ENCODE measurements around the gene DNAJC4. TPM values are rescaled to one million over a fixed set of nuclear protein-coding genes. Genes with fewer than 3 reads are reported as not detected.

DNAJC4 gene
- total RNA-seq, 3 donors from 2014 or later = 23.6 to 33.5 (median 32.6) TPM

- TF ChIP-seq POLR2AphosphoS5 (IDR thresholded peaks at IDR 0.05) (peak; percentile 75 to 84 (median 79)), POLR2A (IDR thresholded peaks at IDR 0.05) (no peak)
- TF ChIP-seq, protein P1, sequence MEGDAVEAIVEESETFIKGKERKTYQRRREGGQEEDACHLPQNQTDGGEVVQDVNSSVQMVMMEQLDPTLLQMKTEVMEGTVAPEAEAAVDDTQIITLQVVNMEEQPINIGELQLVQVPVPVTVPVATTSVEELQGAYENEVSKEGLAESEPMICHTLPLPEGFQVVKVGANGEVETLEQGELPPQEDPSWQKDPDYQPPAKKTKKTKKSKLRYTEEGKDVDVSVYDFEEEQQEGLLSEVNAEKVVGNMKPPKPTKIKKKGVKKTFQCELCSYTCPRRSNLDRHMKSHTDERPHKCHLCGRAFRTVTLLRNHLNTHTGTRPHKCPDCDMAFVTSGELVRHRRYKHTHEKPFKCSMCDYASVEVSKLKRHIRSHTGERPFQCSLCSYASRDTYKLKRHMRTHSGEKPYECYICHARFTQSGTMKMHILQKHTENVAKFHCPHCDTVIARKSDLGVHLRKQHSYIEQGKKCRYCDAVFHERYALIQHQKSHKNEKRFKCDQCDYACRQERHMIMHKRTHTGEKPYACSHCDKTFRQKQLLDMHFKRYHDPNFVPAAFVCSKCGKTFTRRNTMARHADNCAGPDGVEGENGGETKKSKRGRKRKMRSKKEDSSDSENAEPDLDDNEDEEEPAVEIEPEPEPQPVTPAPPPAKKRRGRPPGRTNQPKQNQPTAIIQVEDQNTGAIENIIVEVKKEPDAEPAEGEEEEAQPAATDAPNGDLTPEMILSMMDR (IDR thresholded peaks at IDR 0.05) = peak; percentile 34 to 84 (median 51)
- intact Hi-C loops (cut with DNase I; ENCODE audit: low total_unique reads) = no loop called here
- Histone ChIP-seq H3K4me3 (no peak overlapping the region), H3K27me3 (no peaks in the 10 kb centered on the region), H3K9me3 (no peaks in the 10 kb centered on the region), H3K36me3 (peaks cover 6% of the 10 kb centered on the region), H3K27ac (peak overlapping the region in 1 of 2 donors; percentile 14), H3K4me1 (peaks cover 0 to 8% of the 10 kb centered on the region in 2 donors)
- DNase-seq (ENCODE audit: low spot score in 2 of 2) = peak; percentile 86 to 87
These were observed 25.8 kb upstream of the DNAJC4 start for GRCh38 chr11:64204464-64204989.

DNA sequence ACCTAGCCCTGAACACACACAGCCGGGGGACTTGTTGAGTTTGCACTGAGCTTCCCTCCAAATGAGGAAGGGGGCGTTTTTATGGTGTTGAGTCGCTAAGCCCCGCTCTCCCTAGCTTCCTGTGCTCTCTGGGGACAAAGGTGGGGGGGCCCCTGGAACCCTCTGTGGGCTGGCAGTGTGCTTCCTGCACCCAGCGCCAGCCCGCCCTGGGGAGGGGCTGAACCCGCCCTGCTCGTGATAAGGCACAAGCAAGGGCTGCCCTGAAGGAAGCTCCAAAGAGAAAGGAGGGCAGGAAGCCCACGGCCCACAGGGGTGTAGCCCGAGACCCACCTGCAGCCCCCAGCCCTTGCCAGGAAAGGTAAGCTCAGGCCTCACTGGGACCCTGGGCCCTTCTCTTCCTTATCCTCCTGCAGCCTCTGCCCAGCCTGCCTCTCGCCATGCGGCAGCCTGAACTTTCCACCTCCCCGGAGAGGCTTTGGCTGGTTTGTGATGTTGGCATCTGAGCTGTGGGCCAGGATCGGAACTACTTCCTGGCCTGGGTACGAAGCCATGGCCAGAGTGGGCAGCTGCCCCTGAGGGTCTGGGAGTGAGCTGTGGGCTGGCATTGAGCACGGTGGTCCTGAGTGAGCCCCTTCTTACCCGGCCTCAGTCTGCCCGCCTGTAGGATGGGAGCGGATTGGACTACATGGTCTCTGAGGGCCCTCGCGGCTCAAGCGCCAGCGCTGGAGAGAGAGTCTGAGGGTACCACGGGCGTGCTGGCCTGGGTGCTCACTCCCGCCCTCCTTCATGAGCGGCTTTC, 23.7 kb upstream of the DNAJC4 start, which contains the start of gene FERMT3:
TSS of gene FERMT3 (plus strand) at position 265 of the 799 bp plus-strand sequence. CDS start 644 bp downstream, outside the sequence.
- intact Hi-C loops (cut with DNase I; ENCODE audit: low total_unique reads) = loop anchor here (1.0 kb wide), 1 partner anchor 95 kb away; no protein-coding TSS in a partner anchor
- TF ChIP-seq POLR2A (IDR thresholded peaks at IDR 0.05) = no peak
- Histone ChIP-seq H3K9me3 (no peaks in the 10 kb centered on the region), H3K4me3 (peak within 1 kb of the TSS; percentile 39 to 62 (median 46)), H3K27ac (peak within 1 kb of the TSS; percentile 62 to 95), H3K27me3 (no peaks in the 10 kb centered on the region), H3K36me3 (peaks cover 6% of the 10 kb centered on the region), H3K4me1 (peaks cover 0 to 8% of the 10 kb centered on the region in 2 donors)
- DNase-seq (ENCODE audit: low spot score in 2 of 2) = no peak

GRCh38 chr11:64207256-64208085, 22.9 kb upstream of the DNAJC4 start:
- peak overlapping the region; percentile 62 to 95 for H3K27ac ChIP-seq

GRCh38 chr11:64208086-64208795, 22.1 kb upstream of the DNAJC4 start:
- no peak for DNase-seq (ENCODE audit: low spot score in 2 of 2)
- TF ChIP-seq, protein P1 (IDR thresholded peaks at IDR 0.05) = no peak
- TF ChIP-seq POLR2AphosphoS5 (IDR thresholded peaks at IDR 0.05) (no peak), POLR2A (IDR thresholded peaks at IDR 0.05) (no peak)
- intact Hi-C loops (cut with DNase I; ENCODE audit: low total_unique reads) = no loop called here
- peaks cover 0 to 8% of the 10 kb centered on the region in 2 donors for H3K4me1 ChIP-seq
- H3K36me3 ChIP-seq = peaks cover 6% of the 10 kb centered on the region
- H3K4me3 ChIP-seq = peak overlapping the region; percentile 39 to 62 (median 46)
- peak overlapping the region; percentile 62 to 95 for H3K27ac ChIP-seq
- no peaks in the 10 kb centered on the region for H3K9me3 ChIP-seq
- no peaks in the 10 kb centered on the region for H3K27me3 ChIP-seq

More at GRCh38 chr11:64207256-64208085, 22.9 kb upstream of the DNAJC4 start:
- TF ChIP-seq POLR2A (IDR thresholded peaks at IDR 0.05) = no peak
- TF ChIP-seq POLR2AphosphoS5 (IDR thresholded peaks at IDR 0.05) = peak in 1 of 3 donors; percentile 33
- TF ChIP-seq, protein P1 (IDR thresholded peaks at IDR 0.05) = no peak
- Histone ChIP-seq H3K4me3 (peak overlapping the region; percentile 39 to 62 (median 46)), H3K27me3 (no peaks in the 10 kb centered on the region), H3K4me1 (peaks cover 0 to 8% of the 10 kb centered on the region in 2 donors), H3K36me3 (peaks cover 6% of the 10 kb centered on the region), H3K9me3 (no peaks in the 10 kb centered on the region)
- intact Hi-C loops (cut with DNase I; ENCODE audit: low total_unique reads) = no loop called here
- no peak for DNase-seq (ENCODE audit: low spot score in 2 of 2)
